Measurements from ENCODE around the gene TIAM2.

GRCh38 chr6:155276638-155277037 lies 281.5 kb downstream of the TIAM2 start:
- TF ChIP-seq FOXA1 (IDR thresholded peaks at IDR 0.05) (no peak), ZNF384 (IDR thresholded peaks at IDR 0.05) (no peak), ELF4 (IDR thresholded peaks at IDR 0.05) (no peak), CTBP1 (IDR thresholded peaks at IDR 0.05; ENCODE audit: borderline replicate concordance) (no peak), BHLHE40 (IDR thresholded peaks at IDR 0.05; ENCODE audit: borderline replicate concordance) (no peak), PKNOX1 (IDR thresholded peaks at IDR 0.05) (no peak), NFRKB (IDR thresholded peaks at IDR 0.05) (no peak), HDGF (IDR thresholded peaks at IDR 0.05; ENCODE audit: borderline replicate concordance) (no peak), FOXM1 (IDR thresholded peaks at IDR 0.05; ENCODE audit: borderline replicate concordance) (no peak), TARDBP (IDR thresholded peaks at IDR 0.05) (no peak), SUZ12 (IDR thresholded peaks at IDR 0.05) (no peak)

Data from HEK293T (cell line).